SK-N-MC (cell line): Measurements from ENCODE around the gene PHKA1.

Source experiments
- EZH2 ChIP-seq: fragments of 200-600 bp; sonication (generic); IDR thresholded peaks from one replicate; pipeline ENCODE4 v1.6.1; 2017; ENCODE audit warnings: antibody characterized with exemption
- FOXP2 ChIP-seq: optimal IDR thresholded peaks from 2 replicates; pipeline ENCODE3; 2011; ENCODE audit warnings: mild to moderate bottlenecking, moderate library complexity; ENCODE audit not compliant: insufficient read depth; ENCODE audit errors: extremely low read length, control extremely low read depth
- POLR2AphosphoS5 ChIP-seq: IDR thresholded peaks from 2 replicates; pipeline ENCODE4 v1.6.1; 2012; ENCODE audit warnings: mild to moderate bottlenecking, low read depth, low read length, borderline replicate concordance

DNA sequence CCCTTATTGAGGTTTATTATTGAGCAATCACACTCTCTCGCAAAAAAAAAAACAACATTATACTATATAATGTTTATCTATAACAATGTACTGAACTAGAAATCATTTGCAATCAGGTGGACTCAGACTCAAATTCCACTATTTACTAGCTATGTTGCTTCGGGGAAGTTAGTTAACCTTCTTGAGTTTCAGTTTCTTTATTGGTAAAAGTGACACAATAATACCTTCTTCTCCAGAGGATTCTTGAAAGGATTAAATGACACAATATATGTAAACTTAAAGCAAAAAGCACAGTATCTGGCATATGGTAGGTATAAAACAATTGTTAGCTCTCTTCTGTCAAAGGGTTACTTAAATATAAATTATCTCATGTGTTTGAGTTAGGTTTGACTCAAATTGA is 110.0 kb downstream of the PHKA1 start:
- TF ChIP-seq POLR2AphosphoS5 (no peak), EZH2 (no peak), FOXP2 (no peak)
